Measurements from ENCODE around the gene CRYBG1. TPM values are rescaled to one million over a fixed set of nuclear protein-coding genes. Genes with fewer than 3 reads are reported as not detected.
A peak's percentile ranks its signal among the peaks of the same experiment; 100 is the strongest.

CRYBG1 gene
- total RNA-seq, 1 experiment from 2014 or later, result 10.7 TPM

GRCh38 chr6:106510090-106510970 lies 149.8 kb downstream of the CRYBG1 start:
- Histone ChIP-seq H4K20me1 (ENCODE audit: insufficient read depth) (no peaks in the 10 kb centered on the region), H3K9me2 (ENCODE audit: insufficient read depth) (no peaks in the 10 kb centered on the region), H3K9ac (ENCODE audit: low read length) (peak overlapping the region; percentile 51), H3K79me2 (ENCODE audit: insufficient read depth, low read length) (no peaks in the 10 kb centered on the region), H3K9me3 (ENCODE audit: control insufficient read depth in 1 of 2, insufficient read depth in 1 of 2, low read depth in 1 of 2, low read length in 2 of 2) (no peaks in the 10 kb centered on the region), H3K4me2 (ENCODE audit: low read length) (peak overlapping the region; percentile 96), H3K36me3 (ENCODE audit: control insufficient read depth in 1 of 2, insufficient read depth in 2 of 2, low read length in 2 of 2) (no peaks in the 10 kb centered on the region), H3K27me3 (ENCODE audit: insufficient read depth, low read length) (no peaks in the 10 kb centered on the region), H3K27ac (ENCODE audit: low read depth, low read length) (no peak overlapping the region), H3K4me1 (ENCODE audit: control insufficient read depth in 1 of 2, insufficient read depth in 2 of 2, low read length in 2 of 2) (peaks cover 8 to 29% of the 10 kb centered on the region in 2 experiments), H2AFZ (ENCODE audit: low read depth, low read length, poor library complexity, severe bottlenecking) (peak overlapping the region; percentile 69), H3K4me3 (replicated peaks in 1 of 2; ENCODE audit: low read depth in 1 of 2, low read length in 2 of 2) (peak overlapping the region; percentile 46 to 62)
- TF ChIP-seq CTCF (IDR thresholded peaks at IDR 0.05 in 2 of 3, conservative IDR thresholded peaks at IDR 0.05 in 1 of 3; ENCODE audit: borderline replicate concordance in 1 of 3, insufficient read depth in 1 of 3, low read depth in 2 of 3, low read length in 2 of 3), result 0 out of 6 replicates have a peak, but pooled peaks of 1 of the 3 experiments have one; percentile 3
- TF ChIP-seq ATF3 (IDR thresholded peaks at IDR 0.05), result no peak
- POLR2A ChIA-PET, result no interaction called here
- BruUV-seq (replicated peaks), result no TSS peak
- intact Hi-C loops (cut with micrococcal nuclease), result no loop called here
- DNase-seq (ENCODE audit: low read depth, low spot score), result no peak
- RAD21 ChIA-PET (ENCODE audit: low non-redundant PET in 1 of 2, low total read pairs in 2 of 2, uncharacterized antibody in 2 of 2, unreplicated experiment in 2 of 2), result no interaction called here
- peak; percentile 77 for ATAC-seq
- CTCF ChIA-PET, result interaction anchor here (0.9 kb wide), 1 partner anchor 56 kb away, joined by 5 read pairs; no protein-coding TSS in a partner anchor

GRCh38 chr6:106511288-106512047 lies 151.0 kb downstream of the CRYBG1 start:
- Histone ChIP-seq H2AFZ (ENCODE audit: low read depth, low read length, poor library complexity, severe bottlenecking) (peak overlapping the region; percentile 32), H3K27ac (ENCODE audit: low read depth, low read length) (peak overlapping the region; percentile 21; the same call in 1 of the 2 replicates), H4K20me1 (ENCODE audit: insufficient read depth) (no peaks in the 10 kb centered on the region), H3K9ac (ENCODE audit: low read length) (peak overlapping the region; percentile 51), H3K4me3 (replicated peaks in 1 of 2; ENCODE audit: low read depth in 1 of 2, low read length in 2 of 2) (peak overlapping the region; percentile 46 to 62), H3K4me1 (ENCODE audit: control insufficient read depth in 1 of 2, insufficient read depth in 2 of 2, low read length in 2 of 2) (peaks cover 8 to 29% of the 10 kb centered on the region in 2 experiments), H3K79me2 (ENCODE audit: insufficient read depth, low read length) (no peaks in the 10 kb centered on the region), H3K9me2 (ENCODE audit: insufficient read depth) (no peaks in the 10 kb centered on the region), H3K4me2 (ENCODE audit: low read length) (peak overlapping the region; percentile 96), H3K36me3 (ENCODE audit: control insufficient read depth in 1 of 2, insufficient read depth in 2 of 2, low read length in 2 of 2) (no peaks in the 10 kb centered on the region), H3K27me3 (ENCODE audit: insufficient read depth, low read length) (no peaks in the 10 kb centered on the region), H3K9me3 (ENCODE audit: control insufficient read depth in 1 of 2, insufficient read depth in 1 of 2, low read depth in 1 of 2, low read length in 2 of 2) (no peaks in the 10 kb centered on the region)
- ChIA-PET RAD21 (ENCODE audit: low non-redundant PET in 1 of 2, low total read pairs in 2 of 2, uncharacterized antibody in 2 of 2, unreplicated experiment in 2 of 2) (no interaction called here), POLR2A (no interaction called here), CTCF (no interaction called here)
- ATAC-seq (peak; percentile 60), DNase-seq (ENCODE audit: low read depth, low spot score) (no peak)
- no TSS peak for BruUV-seq (replicated peaks)
- intact Hi-C loops (cut with micrococcal nuclease), result no loop called here
- TF ChIP-seq POLR2A (IDR thresholded peaks at IDR 0.05; ENCODE audit: borderline replicate concordance, extremely low read depth, insufficient read depth, insufficient read length) (no peak), CEBPB (IDR thresholded peaks at IDR 0.05; ENCODE audit: low read depth) (no peak), SP1 (IDR thresholded peaks at IDR 0.05; ENCODE audit: low read depth) (no peak), RAD21 (IDR thresholded peaks at IDR 0.05; ENCODE audit: low read depth) (no peak), MAX (IDR thresholded peaks at IDR 0.05) (no peak), ZFX (IDR thresholded peaks at IDR 0.05) (no peak), POLR2AphosphoS5 (IDR thresholded peaks at IDR 0.05; ENCODE audit: low read depth, low read length) (no peak), FOSL1 (IDR thresholded peaks at IDR 0.05; ENCODE audit: low read depth) (no peak), YY1 (IDR thresholded peaks at IDR 0.05; ENCODE audit: extremely low read depth, insufficient replicate concordance, low read depth, low read length) (no peak), ZNF274 (IDR thresholded peaks at IDR 0.05; ENCODE audit: low read depth, low read length) (no peak), SRF (IDR thresholded peaks at IDR 0.05; ENCODE audit: low read depth) (no peak), SIN3A (IDR thresholded peaks at IDR 0.05; ENCODE audit: low read depth) (no peak)

All from HCT116 (cell line).